IMR-90 (cell line): ENCODE measurements around the gene TRAF4. TPM values are rescaled to one million over a fixed set of nuclear protein-coding genes. Genes with fewer than 3 reads are reported as not detected.

ENCODE experiments used
- ATAC-seq: fragments of 200-7000 bp; cut with Tn5 transposase; 2 replicates; pipeline ENCODE4 v1.9.1; 2020; ENCODE audit warnings: low read depth, mild to moderate bottlenecking, moderate library complexity
- BruUV-seq: library from RNA; stranded (reverse); fragments of 400-500 nt; replicated peaks from 2 replicates; lab custom pipeline; 2021; lab: Mats Ljungman, UMichigan
- CTCF ChIA-PET: fragments of 300-600 bp; formaldehyde crosslinking; extraction: SDS; loops from one replicate; lab custom pipeline; 2021; ENCODE audit warnings: antibody characterized with exemption; lab: Yijun Ruan, JAX
- POLR2A ChIA-PET: fragments of 300-600 bp; sonication (Branson Sonifier 250); formaldehyde crosslinking; loops from one replicate; lab custom pipeline; 2022; ENCODE audit warnings: antibody characterized with exemption; ENCODE audit not compliant: unreplicated experiment; lab: Charles Lee
- DNase-seq: peaks from one replicate; pipeline ENCODE4 v3.0.0; 2013
- H2AFZ ChIP-seq: replicated peaks from 2 replicates; pipeline ENCODE3; 2013; ENCODE audit warnings: low read length, mild to moderate bottlenecking; ENCODE audit not compliant: poor library complexity
- H2AK5ac ChIP-seq: 2 replicates; pipeline ENCODE4 v1.6.1; 2013; ENCODE audit warnings: low read depth, low read length, inconsistent platforms
- H2AK9ac ChIP-seq: replicated peaks from 2 replicates; pipeline ENCODE3; 2013; ENCODE audit warnings: mild to moderate bottlenecking, low read depth, low read length, moderate library complexity; ENCODE audit not compliant: poor library complexity
- H2BK120ac ChIP-seq: 2 replicates; pipeline ENCODE4 v1.6.1; 2013; ENCODE audit warnings: low read depth, low read length, inconsistent platforms
- H2BK15ac ChIP-seq: 3 replicates; pipeline ENCODE4 v1.6.1; 2013; ENCODE audit warnings: low read depth, low read length, inconsistent platforms
- H2BK20ac ChIP-seq: 2 replicates; pipeline ENCODE4 v1.6.1; 2013; ENCODE audit warnings: low read depth, mild to moderate bottlenecking, inconsistent platforms, low read length, moderate library complexity
- H2BK5ac ChIP-seq: 2 replicates; pipeline ENCODE4 v1.6.1; 2013; ENCODE audit warnings: mild to moderate bottlenecking, low read depth, low read length, inconsistent platforms; ENCODE audit not compliant: poor library complexity, severe bottlenecking
- H3K14ac ChIP-seq: replicated peaks from 2 replicates; pipeline ENCODE4 v1.6.1; 2013; ENCODE audit warnings: low read depth, low read length, inconsistent platforms
- H3K18ac ChIP-seq: 2 replicates; pipeline ENCODE4 v1.6.1; 2013; ENCODE audit warnings: low read depth, low read length, control low read depth
- H3K23ac ChIP-seq: 2 replicates; pipeline ENCODE4 v1.6.1; 2013; ENCODE audit warnings: low read depth, low read length, inconsistent platforms
- H3K27ac ChIP-seq: 2 replicates; pipeline ENCODE4 v1.5.1; 2013; ENCODE audit warnings: mild to moderate bottlenecking, control low read depth, low read length; ENCODE audit not compliant: insufficient read depth
- H3K27me3 ChIP-seq: 2 replicates; pipeline ENCODE4 v1.6.1; 2013; ENCODE audit warnings: low read length; ENCODE audit not compliant: control insufficient read depth, insufficient read depth
- H3K36me3 ChIP-seq: 2 replicates; pipeline ENCODE4 v1.6.1; 2013; ENCODE audit warnings: low read length, mixed read lengths; ENCODE audit not compliant: control insufficient read depth, insufficient read depth
- H3K4ac ChIP-seq: 2 replicates; pipeline ENCODE4 v1.6.1; 2013; ENCODE audit warnings: low read depth, low read length, inconsistent platforms
- H3K4me1 ChIP-seq: 2 replicates; pipeline ENCODE4 v1.6.1; 2013; ENCODE audit warnings: low read length, mixed read lengths; ENCODE audit not compliant: control insufficient read depth, insufficient read depth
- H3K4me2 ChIP-seq: 2 replicates; pipeline ENCODE4 v1.6.1; 2013; ENCODE audit warnings: low read depth, mild to moderate bottlenecking, control low read depth, low read length, moderate library complexity
- H3K4me3 ChIP-seq: 2 replicates; pipeline ENCODE4 v1.5.1; 2013; ENCODE audit warnings: low read depth, mild to moderate bottlenecking, control low read depth, low read length, moderate library complexity; ENCODE audit not compliant: insufficient read depth
- H3K56ac ChIP-seq: 2 replicates; pipeline ENCODE4 v1.6.1; 2013; ENCODE audit warnings: low read length, inconsistent platforms; ENCODE audit not compliant: insufficient read depth; ENCODE audit errors: extremely low read depth
- H3K79me1 ChIP-seq, 2 experiments: 2 replicates each; pipeline ENCODE4 v1.6.1; 2013; ENCODE audit warnings: low read length in 2 of 2, inconsistent platforms in 1 of 2, low read depth in 1 of 2
- H3K9ac ChIP-seq: 2 replicates; pipeline ENCODE4 v1.6.1; 2013; ENCODE audit warnings: low read depth, low read length, control low read depth
- H3K9me1 ChIP-seq: 2 replicates; pipeline ENCODE4 v1.6.1; 2013; ENCODE audit warnings: low read length, inconsistent platforms; ENCODE audit not compliant: insufficient read depth
- H3K9me3 ChIP-seq: 2 replicates; pipeline ENCODE4 v1.6.1; 2013; ENCODE audit warnings: low read length; ENCODE audit not compliant: control insufficient read depth, insufficient read depth
- H4K20me1 ChIP-seq: 2 replicates; pipeline ENCODE4 v1.6.1; 2013; ENCODE audit warnings: low read length, inconsistent platforms; ENCODE audit not compliant: insufficient read depth
- H4K5ac ChIP-seq: 2 replicates; pipeline ENCODE4 v1.6.1; 2013; ENCODE audit warnings: mild to moderate bottlenecking, low read depth, low read length, control low read depth
- H4K8ac ChIP-seq, 2 experiments: 2 replicates each; pipeline ENCODE4 v1.6.1; 2013; ENCODE audit warnings: low read depth in 2 of 2, low read length in 2 of 2, control low read depth in 1 of 2, inconsistent platforms in 1 of 2
- H4K91ac ChIP-seq: 2 replicates; pipeline ENCODE4 v1.6.1; 2013; ENCODE audit warnings: low read depth, low read length, inconsistent platforms; ENCODE audit not compliant: insufficient read depth
- BHLHE40 ChIP-seq: fragments of 150-350 bp; IDR thresholded peaks from 2 replicates; pipeline ENCODE4 v1.6.1; 2016; ENCODE audit warnings: mild to moderate bottlenecking, low read depth, low read length
- ELK1 ChIP-seq: fragments of 150-350 bp; IDR thresholded peaks from 2 replicates; pipeline ENCODE4 v1.6.1; 2016; ENCODE audit warnings: low read depth, mild to moderate bottlenecking, low read length, moderate library complexity, borderline replicate concordance
- MAFK ChIP-seq: IDR thresholded peaks from 2 replicates; pipeline ENCODE4 v1.6.1; 2012; ENCODE audit warnings: low read depth, low read length, improper control_type of control experiment
- MXI1 ChIP-seq: IDR thresholded peaks from 2 replicates; pipeline ENCODE4 v1.6.1; 2012; ENCODE audit warnings: low read depth, mild to moderate bottlenecking, low read length, moderate library complexity, borderline replicate concordance
- NFE2L2 ChIP-seq: fragments of 150-350 bp; IDR thresholded peaks from 2 replicates; pipeline ENCODE4 v1.6.1; 2016; ENCODE audit warnings: low read depth, mild to moderate bottlenecking, low read length
- USF2 ChIP-seq: fragments of 150-350 bp; IDR thresholded peaks from 2 replicates; pipeline ENCODE4 v1.6.1; 2017; ENCODE audit warnings: mild to moderate bottlenecking, antibody characterized with exemption, low read length, low read depth
- WGBS, 2 experiments: methylation state at CpG; one replicate each; pipeline versions ENCODE4 v1.1.5 to v1.1.7; 2013; ENCODE audit warnings: missing lambda C conversion rate in 2 of 2; ENCODE audit not compliant: insufficient read length in 1 of 2; ENCODE audit errors: extremely low coverage in 2 of 2; 5-methylcytosine and 5-hydroxymethylcytosine counted together
- dilution Hi-C: fragments of 300-500 bp; cut with HindIII; formaldehyde crosslinking; loops from one replicate; pipeline ENCODE4 v1.14.3; 2018; ENCODE audit warnings: low sequenced_read_pairs; ENCODE audit not compliant: unreplicated experiment
- in situ Hi-C: fragments of 300-500 bp; cut with MboI; formaldehyde crosslinking; loops from 3 replicates; pipeline ENCODE4 v1.14.3; 2019; ENCODE audit warnings: low sequenced_read_pairs, inconsistent platforms, mixed read lengths
- intact Hi-C: fragments of 100-400 bp; cut with micrococcal nuclease; formaldehyde crosslinking; loops from 2 replicates; pipeline ENCODE4 v1.10.0; 2022
- polyA plus RNA-seq, 3 experiments: library from polyadenylated mRNA; depleted of rRNA; stranded (reverse); fragments of >200 nt; gene quantifications; 2 replicates each; pipeline ENCODE4 v1.2.3, GENCODE V29; 2012; ENCODE audit warnings: low replicate concordance in 1 of 3
- total RNA-seq: library from RNA; depleted of rRNA; stranded (reverse); fragments of >200 nt; gene quantifications from 2 replicates; pipeline ENCODE4 v1.2.3, GENCODE V29; 2012

The TRAF4 gene
- total and polyA plus RNA-seq, 2 of the 4 experiments (the other 2 are of a cell fraction): 36.9 to 63.2 TPM

- H2AFZ ChIP-seq: no peak overlapping the region
- H3K9me1 ChIP-seq: peaks cover 8% of the 10 kb centered on the region; the same call in 1 of the 2 replicates
- no peak overlapping the region for H2AK9ac ChIP-seq
- no TSS peak for BruUV-seq
- H2BK120ac ChIP-seq: no peak overlapping the region
- no peak overlapping the region for H3K14ac ChIP-seq
- H3K9me3 ChIP-seq: no peaks in the 10 kb centered on the region
- H3K18ac ChIP-seq: no peak overlapping the region
- no peak overlapping the region for H2AK5ac ChIP-seq
- no peak overlapping the region for H3K4ac ChIP-seq
- no peak overlapping the region for H3K9ac ChIP-seq
- no peak overlapping the region for H4K91ac ChIP-seq
- WGBS, 2 experiments: 93% methylated on average over 5 of the region's 18 CpGs; no CpG with 5 or more reads in 1 of the 2 experiments
- H3K56ac ChIP-seq: no peak overlapping the region
- H3K27ac ChIP-seq: no peak overlapping the region
- no peak overlapping the region for H2BK5ac ChIP-seq
- peaks cover 13% of the 10 kb centered on the region for H3K4me1 ChIP-seq
- H3K4me3 ChIP-seq: no peak overlapping the region
- peaks cover 83% of the 10 kb centered on the region for H4K20me1 ChIP-seq
- no peak overlapping the region for H2BK20ac ChIP-seq
- no peaks in the 10 kb centered on the region for H3K27me3 ChIP-seq
- TF ChIP-seq MAFK (no peak), ELK1 (no peak), BHLHE40 (no peak), NFE2L2 (no peak), USF2 (no peak), MXI1 (no peak)
- H3K79me1 ChIP-seq: peaks cover 20 to 69% of the 10 kb centered on the region in 2 experiments
- ChIA-PET CTCF (interaction anchor here (0.7 to 5.4 kb wide), 3 partner anchors 15 to 20 kb away, joined by 3 to 60 read pairs (median 3); partner anchors contain the start of genes NEK8 and TLCD1), POLR2A (interaction anchor here (1.7 kb wide), 1 partner anchor 21 kb away, joined by 6 read pairs; no protein-coding TSS in a partner anchor)
- no peak overlapping the region for H4K5ac ChIP-seq
- no peak overlapping the region for H2BK15ac ChIP-seq
- H3K23ac ChIP-seq: 0 out of 2 replicates have a peak overlapping the region, but pooled peaks have one; percentile 11
- in situ Hi-C loops: no loop called here
- H3K4me2 ChIP-seq: no peak overlapping the region
- DNase-seq: no peak
- H3K36me3 ChIP-seq: peaks cover 55% of the 10 kb centered on the region
- H4K8ac ChIP-seq: no peak overlapping the region
- intact Hi-C loops: no loop called here
- dilution Hi-C loops: no loop called here
- ATAC-seq: no peak
These were observed 4.3 kb downstream of the TRAF4 start for GRCh38 chr17:28747801-28748750.
